22Rv1 (cell line): ENCODE measurements around the gene CC2D2B.
"Not testable (repeated sequence)": the region's sequence is repeated elsewhere in the genome, so short reads cannot be mapped to it uniquely, and the experiment has no call there.

Source experiments
- H3K27ac ChIP-seq: fragments of 450-650 bp; 2 replicates; pipeline ENCODE4 v1.5.1; 2017
- CTCF ChIP-seq: fragments of 450-650 bp; IDR thresholded peaks from 2 replicates; pipeline ENCODE4 v1.5.1; 2017; ENCODE audit warnings: mild to moderate bottlenecking
- ZFX ChIP-seq: fragments of 450-650 bp; IDR thresholded peaks from 2 replicates; pipeline ENCODE4 v1.6.1; 2017; ENCODE audit warnings: antibody characterized with exemption, borderline replicate concordance

Gene CC2D2B

GRCh38 chr10:95881316-95881715 is 26.5 kb upstream of the CC2D2B start:
- TF ChIP-seq CTCF, result no peak
- TF ChIP-seq ZFX, result no peak
- no peak overlapping the region for H3K27ac ChIP-seq

- TF ChIP-seq CTCF (no peak), ZFX (no peak)
- H3K27ac ChIP-seq, result no peak overlapping the region
These were observed 17.9 kb upstream of the CC2D2B start for GRCh38 chr10:95889830-95890229.

- TF ChIP-seq CTCF, result no peak
- H3K27ac ChIP-seq, result no peak overlapping the region
These were observed 11.5 kb upstream of the CC2D2B start for GRCh38 chr10:95896071-95896850.

- not testable (repeated sequence) for H3K27ac ChIP-seq
These were observed 1.7 kb upstream of the CC2D2B start for GRCh38 chr10:95905897-95906580.

GRCh38 chr10:95906677-95907455 is 909 bp upstream of the CC2D2B start:
- peak overlapping the region; percentile 79 for H3K27ac ChIP-seq
- TF ChIP-seq ZFX (no peak), CTCF (no peak)

DNA sequence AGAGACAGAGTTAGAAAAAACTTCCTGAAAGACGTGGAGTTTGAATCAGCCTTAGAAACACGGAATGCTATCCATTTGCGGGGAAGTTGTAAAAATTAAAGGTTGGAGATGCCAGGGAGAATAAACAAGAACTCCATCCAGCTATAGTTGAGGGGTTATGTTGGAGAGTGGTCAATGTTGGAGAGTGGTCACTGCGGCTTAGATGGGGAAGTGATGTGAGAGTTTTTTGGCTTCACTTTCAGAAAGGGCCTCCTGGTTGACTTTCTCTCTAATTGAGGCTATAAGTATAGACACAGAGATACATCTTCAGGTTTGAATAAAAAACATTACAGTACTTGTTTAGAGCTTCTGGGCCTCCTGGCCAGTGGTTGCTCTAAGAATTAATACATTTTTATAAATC is 675 bp downstream of the CC2D2B start:
- no peak for TF ChIP-seq CTCF
- no peak for TF ChIP-seq ZFX
- peak overlapping the region; percentile 79 for H3K27ac ChIP-seq

- no peak overlapping the region for H3K27ac ChIP-seq
- no peak for TF ChIP-seq ZFX
- TF ChIP-seq CTCF, result no peak
These were observed 1.8 kb downstream of the CC2D2B start for GRCh38 chr10:95909561-95909960.

- H3K27ac ChIP-seq, result not testable (repeated sequence)
These were observed 8.3 kb downstream of the CC2D2B start for GRCh38 chr10:95916039-95916438.
